Testis (tissue), 3 donors: Measurements from ENCODE around the gene HNRNPH2. TPM values are rescaled to one million over a fixed set of nuclear protein-coding genes. Genes with fewer than 3 reads are reported as not detected.

Experiments used
- DNase-seq: peaks from one replicate; pipeline ENCODE4 v3.0.0-alpha.2; 2019
- H3K27ac ChIP-seq, 2 donors: fragments of 200-600 bp; sonication (generic); one replicate each; pipeline ENCODE4 v1.5.1; 2019
- H3K27me3 ChIP-seq: fragments of 200-600 bp; sonication (generic); one replicate; pipeline ENCODE4 v1.5.1; 2019
- H3K36me3 ChIP-seq: fragments of 200-600 bp; sonication (generic); one replicate; pipeline ENCODE4 v1.5.1; 2017; ENCODE audit warnings: low read depth; ENCODE audit errors: missing control alignments
- H3K4me1 ChIP-seq: fragments of 200-600 bp; sonication (generic); one replicate; pipeline ENCODE4 v1.5.1; 2019
- H3K4me3 ChIP-seq, 2 donors: fragments of 200-600 bp; sonication (generic); one replicate each; pipeline ENCODE4 v1.5.1; 2017 to 2019
- H3K9me3 ChIP-seq: fragments of 200-600 bp; sonication (generic); one replicate; pipeline ENCODE4 v1.5.1; 2017
- POLR2A ChIP-seq: fragments of 450-650 bp; IDR thresholded peaks from one replicate; pipeline ENCODE4 v1.6.1; 2017; ENCODE audit warnings: antibody characterized with exemption, mild to moderate bottlenecking, moderate library complexity
- WGBS, 2 donors: methylation state at CpG; one replicate each; pipeline ENCODE4 v1.1.5; 2018; 5-methylcytosine and 5-hydroxymethylcytosine counted together
- intact Hi-C: fragments of 100-400 bp; cut with DNase I; formaldehyde crosslinking; loops from one replicate; pipeline ENCODE4 v1.15.1; 2023; ENCODE audit warnings: low total_unique reads
- polyA plus RNA-seq: library from polyadenylated mRNA; stranded (reverse); fragments of 350-450 nt; fragmentation: Illumina TruSeq; extraction: RNeasy Lipid Tissue Mini Kit (QIAGEN cat#74804); gene quantifications from one replicate; pipeline ENCODE4 v1.2.3, GENCODE V29; 2014; ENCODE audit warnings: low read depth, low replicate concordance; ENCODE audit not compliant: insufficient read depth
- total RNA-seq, 2 donors: library from RNA; depleted of rRNA; stranded (reverse); fragments of >200 nt; gene quantifications; one replicate each; pipeline ENCODE4 v1.2.3, GENCODE V29; 2016
- TF ChIP-seq, protein P1 (sequence below), 3 experiments: fragments of 450-650 bp in 2 of 3; fragments of 200-600 bp in 1 of 3; sonication (generic) in 1 of 3; IDR thresholded peaks; one replicate each; pipeline ENCODE4 v1.5.1; 2016 to 2019; ENCODE audit warnings: antibody characterized with exemption in 3 of 3, mild to moderate bottlenecking in 2 of 3, moderate library complexity in 1 of 3

Gene HNRNPH2
- total and polyA plus RNA-seq, 3 donors from 2014 or later = 31.1 to 46.3 (median 39.5) TPM

DNA sequence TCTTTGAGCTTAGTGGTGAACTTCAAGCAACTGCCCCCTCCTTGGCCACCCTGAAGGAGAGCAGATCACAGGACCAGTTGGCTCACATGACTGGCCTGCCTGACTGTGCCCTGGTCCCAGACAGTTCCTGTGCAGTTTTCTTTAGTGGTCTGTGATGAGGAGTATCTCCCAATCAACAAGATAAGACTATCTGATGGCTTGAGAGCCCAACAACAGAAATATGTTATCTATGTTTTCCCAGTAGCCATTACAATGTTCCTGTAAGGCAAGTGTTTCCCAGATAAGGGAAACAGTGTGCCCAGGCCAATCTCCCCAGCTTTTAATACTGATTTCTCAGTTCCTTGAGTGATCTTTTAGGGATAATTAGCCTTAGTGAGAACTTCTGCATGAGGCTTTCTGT, 45.3 kb upstream of the HNRNPH2 start:
- no peak for DNase-seq
- Histone ChIP-seq H3K4me3 (no peak overlapping the region), H3K27me3 (no peaks in the 10 kb centered on the region), H3K36me3 (no peaks in the 10 kb centered on the region), H3K27ac (no peak overlapping the region), H3K4me1 (no peaks in the 10 kb centered on the region), H3K9me3 (no peaks in the 10 kb centered on the region)
- no peak for TF ChIP-seq POLR2A
- TF ChIP-seq, protein P1, sequence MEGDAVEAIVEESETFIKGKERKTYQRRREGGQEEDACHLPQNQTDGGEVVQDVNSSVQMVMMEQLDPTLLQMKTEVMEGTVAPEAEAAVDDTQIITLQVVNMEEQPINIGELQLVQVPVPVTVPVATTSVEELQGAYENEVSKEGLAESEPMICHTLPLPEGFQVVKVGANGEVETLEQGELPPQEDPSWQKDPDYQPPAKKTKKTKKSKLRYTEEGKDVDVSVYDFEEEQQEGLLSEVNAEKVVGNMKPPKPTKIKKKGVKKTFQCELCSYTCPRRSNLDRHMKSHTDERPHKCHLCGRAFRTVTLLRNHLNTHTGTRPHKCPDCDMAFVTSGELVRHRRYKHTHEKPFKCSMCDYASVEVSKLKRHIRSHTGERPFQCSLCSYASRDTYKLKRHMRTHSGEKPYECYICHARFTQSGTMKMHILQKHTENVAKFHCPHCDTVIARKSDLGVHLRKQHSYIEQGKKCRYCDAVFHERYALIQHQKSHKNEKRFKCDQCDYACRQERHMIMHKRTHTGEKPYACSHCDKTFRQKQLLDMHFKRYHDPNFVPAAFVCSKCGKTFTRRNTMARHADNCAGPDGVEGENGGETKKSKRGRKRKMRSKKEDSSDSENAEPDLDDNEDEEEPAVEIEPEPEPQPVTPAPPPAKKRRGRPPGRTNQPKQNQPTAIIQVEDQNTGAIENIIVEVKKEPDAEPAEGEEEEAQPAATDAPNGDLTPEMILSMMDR (IDR thresholded peaks at IDR 0.05) = no peak
- intact Hi-C loops = no loop called here

DNA sequence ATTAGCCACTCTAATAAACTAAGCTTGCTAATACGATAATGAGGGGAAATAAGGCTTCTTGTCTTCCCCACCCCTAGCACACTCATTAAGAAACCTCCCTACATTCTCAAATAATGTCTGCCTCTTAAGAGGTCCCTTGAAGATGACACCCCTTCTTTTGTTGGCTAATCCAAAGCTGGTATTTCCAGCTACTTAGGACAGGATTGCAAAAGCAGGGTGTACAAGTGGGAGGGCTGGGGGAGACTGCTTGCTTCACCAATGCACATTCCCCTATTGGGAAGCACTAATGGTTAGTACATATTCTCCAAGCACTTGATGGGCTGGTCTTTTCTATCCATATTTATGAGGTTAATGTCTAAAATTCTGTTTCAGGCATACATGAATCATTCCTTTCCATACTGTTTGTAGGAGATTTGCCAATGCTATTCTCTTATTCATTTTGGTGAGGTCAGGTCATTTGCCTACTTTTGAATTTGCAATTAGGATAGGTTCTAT, 42.7 kb upstream of the HNRNPH2 start:
- no peaks in the 10 kb centered on the region for H3K9me3 ChIP-seq
- H3K36me3 ChIP-seq = no peaks in the 10 kb centered on the region
- no peaks in the 10 kb centered on the region for H3K27me3 ChIP-seq
- H3K4me3 ChIP-seq = no peak overlapping the region
- no peak overlapping the region for H3K27ac ChIP-seq
- WGBS, 2 donors = 75 to 92% methylated on average over 1 of the region's 1 CpG
- no peak for TF ChIP-seq POLR2A
- TF ChIP-seq, protein P1 (IDR thresholded peaks at IDR 0.05) = no peak
- no peak for DNase-seq
- no peaks in the 10 kb centered on the region for H3K4me1 ChIP-seq
- intact Hi-C loops = no loop called here

DNA sequence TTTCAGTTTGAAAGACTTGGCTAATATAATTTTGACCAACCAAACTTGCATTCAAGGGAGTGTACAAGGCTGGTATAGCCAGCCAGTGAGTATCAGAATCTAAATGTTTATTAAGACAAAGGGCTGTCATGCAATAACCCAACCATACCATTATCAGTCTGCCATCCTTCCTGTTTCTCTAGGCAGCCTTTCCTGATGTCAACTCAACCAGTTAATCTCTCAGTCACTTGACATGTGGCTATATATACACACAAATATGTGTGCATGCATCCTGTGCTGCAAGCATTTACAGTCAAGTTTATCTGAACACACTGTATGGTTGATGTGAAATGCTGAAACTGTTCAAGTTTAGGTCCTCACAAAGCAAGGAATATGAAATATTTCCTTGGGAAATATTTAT, 39.2 kb upstream of the HNRNPH2 start:
- H3K27me3 ChIP-seq = no peaks in the 10 kb centered on the region
- intact Hi-C loops = no loop called here
- DNase-seq = no peak
- TF ChIP-seq, protein P1 (IDR thresholded peaks at IDR 0.05) = no peak
- TF ChIP-seq POLR2A = no peak
- no peaks in the 10 kb centered on the region for H3K4me1 ChIP-seq
- H3K9me3 ChIP-seq = no peaks in the 10 kb centered on the region
- no peaks in the 10 kb centered on the region for H3K36me3 ChIP-seq
- no peak overlapping the region for H3K4me3 ChIP-seq
- H3K27ac ChIP-seq = no peak overlapping the region

DNA sequence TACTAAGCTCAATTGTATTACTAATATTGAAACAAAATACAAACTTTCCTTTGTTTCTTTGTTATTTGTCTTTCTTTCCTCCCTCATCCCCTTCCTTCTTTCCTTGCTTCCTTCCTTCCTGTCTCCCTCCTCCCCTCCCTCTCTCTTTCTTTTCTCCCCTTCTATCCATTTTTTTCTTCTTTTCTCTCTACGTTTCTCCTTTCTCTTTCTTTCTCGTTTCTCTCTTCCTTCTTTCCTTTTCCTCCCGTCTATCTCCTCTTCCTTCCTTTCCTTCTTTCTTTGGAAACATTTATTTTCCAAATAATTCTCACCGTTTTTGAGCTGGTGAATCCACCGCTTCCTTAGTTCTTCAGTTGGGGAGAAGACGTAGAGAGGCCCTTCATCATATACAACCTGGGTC, 38.3 kb upstream of the HNRNPH2 start:
- Histone ChIP-seq H3K27me3 (no peaks in the 10 kb centered on the region), H3K4me1 (no peaks in the 10 kb centered on the region), H3K9me3 (no peaks in the 10 kb centered on the region), H3K4me3 (no peak overlapping the region), H3K36me3 (no peaks in the 10 kb centered on the region), H3K27ac (no peak overlapping the region)
- 65 to 81% methylated on average over 6 of the region's 6 CpGs for WGBS, 2 donors
- no peak for DNase-seq
- intact Hi-C loops = no loop called here
- TF ChIP-seq, protein P1 (IDR thresholded peaks at IDR 0.05) = no peak
- no peak for TF ChIP-seq POLR2A

DNA sequence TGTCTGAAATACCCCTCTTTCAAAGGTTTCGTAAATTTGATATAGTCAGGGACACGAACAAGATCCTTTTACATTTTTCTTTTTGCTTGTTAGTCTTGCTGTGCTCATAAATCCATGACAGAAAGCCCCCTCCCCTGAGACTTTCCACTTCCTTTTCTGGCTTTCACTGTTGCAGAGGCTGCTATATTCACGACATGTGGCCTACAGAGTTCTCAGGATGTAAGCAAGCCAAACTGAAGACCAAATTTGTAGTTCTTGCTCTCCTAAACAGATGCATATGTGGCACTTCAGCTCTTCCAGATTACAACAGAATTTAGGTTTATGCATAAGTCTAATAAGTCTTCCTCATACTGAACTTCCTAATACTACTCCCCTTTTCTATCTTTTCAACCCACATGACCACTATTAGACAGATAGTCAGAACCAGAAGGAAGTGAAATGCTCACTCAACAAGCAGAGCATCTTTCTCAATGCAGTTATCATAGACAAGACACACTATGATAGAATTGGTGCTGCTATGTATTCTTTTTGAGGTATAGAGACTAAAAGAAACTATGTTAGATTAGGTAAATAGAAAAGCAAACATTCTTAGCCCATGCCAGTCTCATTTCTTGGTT, 37.0 kb upstream of the HNRNPH2 start:
- WGBS, 2 donors = 52 to 57% methylated on average over 3 of the region's 3 CpGs
- no peak for DNase-seq

More for the DNA sequence above, 37.0 kb upstream of the HNRNPH2 start:
- TF ChIP-seq, protein P1 (IDR thresholded peaks at IDR 0.05) = no peak
- TF ChIP-seq POLR2A = no peak
- Histone ChIP-seq H3K27me3 (no peaks in the 10 kb centered on the region), H3K36me3 (no peaks in the 10 kb centered on the region), H3K27ac (no peak overlapping the region), H3K9me3 (no peaks in the 10 kb centered on the region), H3K4me3 (no peak overlapping the region), H3K4me1 (no peaks in the 10 kb centered on the region)
- intact Hi-C loops = no loop called here
